Coronary artery (tissue), 2 donors: ENCODE results near the gene PPM1K.
A peak's percentile ranks its signal among the peaks of the same experiment; 100 is the strongest.

Experiments
- DNase-seq: peaks from one replicate; pipeline ENCODE4 v3.0.0-alpha.2; 2017; ENCODE audit warnings: low spot score
- H3K27ac ChIP-seq, 2 donors: fragments of 200-600 bp; sonication (generic); one replicate each; pipeline ENCODE4 v1.5.1; 2016 to 2019
- H3K4me3 ChIP-seq: fragments of 200-600 bp; sonication (generic); 2 replicates; pipeline ENCODE4 v1.5.1; 2016; ENCODE audit warnings: mild to moderate bottlenecking, moderate library complexity
- TF ChIP-seq, protein P1 (sequence below): fragments of 200-600 bp; sonication (generic); IDR thresholded peaks from one replicate; pipeline ENCODE4 v1.5.1; 2019; ENCODE audit warnings: antibody characterized with exemption

Gene PPM1K

DNA sequence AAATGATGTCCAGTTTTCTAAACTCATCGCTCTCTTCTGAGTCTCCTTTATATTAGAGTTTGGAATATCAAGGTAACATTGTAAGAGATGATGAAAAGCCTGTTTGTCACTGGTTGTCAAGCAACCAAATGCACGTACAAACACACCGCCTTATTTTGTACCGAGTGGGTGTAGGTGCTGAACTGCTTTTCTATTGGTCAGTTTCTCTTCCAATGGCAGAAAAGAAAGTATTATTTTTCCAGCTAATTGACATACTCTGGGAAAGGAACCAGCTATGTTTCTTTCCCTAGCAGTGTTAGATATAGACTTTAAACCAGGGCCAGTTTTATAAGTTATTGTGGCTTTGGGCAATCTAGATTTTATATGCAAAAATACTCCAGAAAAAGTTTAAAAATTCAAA, 6.6 kb upstream of the PPM1K start:
- Histone ChIP-seq H3K27ac (peak overlapping the region; percentile 5 to 68), H3K4me3 (no peak overlapping the region)
- DNase-seq, result no peak
- TF ChIP-seq, protein P1, sequence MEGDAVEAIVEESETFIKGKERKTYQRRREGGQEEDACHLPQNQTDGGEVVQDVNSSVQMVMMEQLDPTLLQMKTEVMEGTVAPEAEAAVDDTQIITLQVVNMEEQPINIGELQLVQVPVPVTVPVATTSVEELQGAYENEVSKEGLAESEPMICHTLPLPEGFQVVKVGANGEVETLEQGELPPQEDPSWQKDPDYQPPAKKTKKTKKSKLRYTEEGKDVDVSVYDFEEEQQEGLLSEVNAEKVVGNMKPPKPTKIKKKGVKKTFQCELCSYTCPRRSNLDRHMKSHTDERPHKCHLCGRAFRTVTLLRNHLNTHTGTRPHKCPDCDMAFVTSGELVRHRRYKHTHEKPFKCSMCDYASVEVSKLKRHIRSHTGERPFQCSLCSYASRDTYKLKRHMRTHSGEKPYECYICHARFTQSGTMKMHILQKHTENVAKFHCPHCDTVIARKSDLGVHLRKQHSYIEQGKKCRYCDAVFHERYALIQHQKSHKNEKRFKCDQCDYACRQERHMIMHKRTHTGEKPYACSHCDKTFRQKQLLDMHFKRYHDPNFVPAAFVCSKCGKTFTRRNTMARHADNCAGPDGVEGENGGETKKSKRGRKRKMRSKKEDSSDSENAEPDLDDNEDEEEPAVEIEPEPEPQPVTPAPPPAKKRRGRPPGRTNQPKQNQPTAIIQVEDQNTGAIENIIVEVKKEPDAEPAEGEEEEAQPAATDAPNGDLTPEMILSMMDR, result no peak

DNA sequence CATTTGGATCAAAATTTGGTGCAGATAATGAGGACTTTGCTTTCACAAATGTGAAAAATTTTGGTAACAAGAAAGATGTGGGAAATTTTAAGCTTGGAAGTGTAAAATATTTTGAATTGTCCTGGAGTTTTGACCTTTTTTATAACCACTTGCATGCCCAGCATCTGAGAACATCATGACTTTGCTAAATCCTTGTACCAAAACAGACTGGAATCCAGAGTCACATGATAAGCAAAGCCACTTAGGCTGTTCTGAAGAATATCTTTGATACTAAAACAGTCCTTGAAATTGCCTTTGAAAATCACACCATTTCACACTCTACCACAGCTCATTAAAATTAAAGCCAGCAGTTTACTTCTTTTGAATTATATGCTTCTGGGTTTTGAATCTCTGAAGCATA, 2.5 kb upstream of the PPM1K start:
- Histone ChIP-seq H3K27ac (peak overlapping the region; percentile 80 to 85), H3K4me3 (no peak overlapping the region)
- no peak for DNase-seq
- TF ChIP-seq, protein P1, result no peak

DNA sequence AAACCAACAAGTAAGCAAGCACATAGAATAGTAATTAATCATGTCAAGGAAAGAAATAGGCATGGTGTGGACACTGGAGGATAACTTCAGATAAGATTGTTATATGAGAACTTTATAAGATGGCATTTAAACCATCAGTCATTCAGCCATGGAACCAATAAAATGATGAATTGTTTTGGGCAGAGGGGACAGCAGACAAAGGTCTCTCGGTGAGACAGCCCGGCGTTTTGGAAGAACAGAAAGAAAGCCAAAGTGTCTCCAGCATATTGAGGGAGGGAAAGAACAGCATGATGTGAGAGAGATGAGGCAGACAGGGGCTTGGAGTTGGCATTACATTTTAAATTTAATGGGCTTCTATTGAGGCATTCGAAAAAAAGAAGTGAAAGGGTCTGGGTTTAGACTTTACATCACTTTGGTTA, 883 bp upstream of the PPM1K start:
- TF ChIP-seq, protein P1, result no peak
- peak overlapping the region; percentile 94 for H3K4me3 ChIP-seq
- no peak for DNase-seq
- peak overlapping the region; percentile 99 to 100 for H3K27ac ChIP-seq

DNA sequence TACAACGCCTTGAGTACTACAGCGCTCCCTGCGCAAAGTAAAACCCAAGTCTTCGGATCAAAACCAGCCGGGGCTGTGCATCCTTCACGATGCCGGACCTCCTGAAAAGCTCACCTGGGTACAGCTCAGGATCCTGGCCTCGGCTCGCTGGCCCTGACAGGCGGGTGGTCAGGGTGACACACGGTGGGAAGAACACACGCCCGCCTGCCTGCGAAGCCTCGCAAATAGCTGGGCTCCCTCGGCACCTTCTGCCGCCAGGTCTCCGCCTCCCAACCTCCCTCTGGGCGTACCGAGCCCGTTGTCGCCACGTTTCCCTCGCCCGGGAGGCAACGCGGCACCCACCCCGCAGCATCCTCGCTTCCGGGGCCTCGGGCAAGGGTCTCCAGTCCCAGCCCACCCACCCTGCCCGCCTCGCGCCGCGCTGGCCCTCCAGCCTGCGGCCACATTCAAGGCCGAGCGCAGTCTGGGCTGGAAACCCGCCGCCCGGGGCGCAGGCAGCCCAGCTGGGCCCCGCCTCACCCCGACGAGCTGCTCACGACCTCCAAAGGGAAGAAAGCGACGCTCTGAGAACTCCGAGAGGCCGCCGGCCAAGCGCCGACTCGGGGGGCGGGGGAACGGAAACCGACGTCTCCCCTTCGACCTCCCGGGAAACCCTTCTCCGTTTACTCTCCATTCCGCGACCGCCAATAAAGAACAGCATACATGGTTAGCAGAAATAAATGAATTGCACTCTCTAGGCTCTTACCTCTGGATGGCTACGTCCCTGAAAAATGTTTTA, 511 bp downstream of the PPM1K start:
- Histone ChIP-seq H3K27ac (peak overlapping the region; percentile 99 to 100), H3K4me3 (peak overlapping the region; percentile 94)
- DNase-seq, result peak; percentile 87

DNA sequence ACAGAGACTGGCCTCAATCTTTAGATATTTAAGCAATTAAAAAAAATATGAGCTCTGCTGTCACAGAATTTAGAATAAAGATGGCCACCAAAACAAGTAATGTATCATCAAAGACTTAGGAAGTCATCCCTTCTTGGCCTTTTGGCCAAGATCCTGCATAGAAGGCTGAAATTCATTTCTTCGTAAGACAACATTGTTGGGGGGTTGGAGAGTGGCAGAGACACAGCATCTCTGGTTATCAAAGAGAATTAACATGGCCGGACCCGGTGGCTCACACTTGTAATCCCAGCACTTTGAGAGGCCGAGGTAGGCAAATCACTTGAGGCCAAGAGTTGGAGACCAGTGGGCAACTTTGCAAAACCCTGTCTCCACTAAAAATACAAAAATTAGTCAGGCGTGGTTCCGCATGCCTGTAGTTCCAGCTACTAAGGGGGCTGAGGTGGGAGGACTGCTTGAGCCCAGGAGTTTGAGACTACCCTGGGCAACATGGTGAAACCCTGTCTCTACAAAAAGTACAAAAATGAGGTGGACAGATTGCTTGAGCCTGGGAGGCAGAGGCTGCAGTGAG, 4.0 kb downstream of the PPM1K start:
- no peak for DNase-seq
- TF ChIP-seq, protein P1, result no peak
- no peak overlapping the region for H3K4me3 ChIP-seq
- H3K27ac ChIP-seq, result no peak overlapping the region

More for the DNA sequence above, 511 bp downstream of the PPM1K start:
- TF ChIP-seq, protein P1, result no peak

DNA sequence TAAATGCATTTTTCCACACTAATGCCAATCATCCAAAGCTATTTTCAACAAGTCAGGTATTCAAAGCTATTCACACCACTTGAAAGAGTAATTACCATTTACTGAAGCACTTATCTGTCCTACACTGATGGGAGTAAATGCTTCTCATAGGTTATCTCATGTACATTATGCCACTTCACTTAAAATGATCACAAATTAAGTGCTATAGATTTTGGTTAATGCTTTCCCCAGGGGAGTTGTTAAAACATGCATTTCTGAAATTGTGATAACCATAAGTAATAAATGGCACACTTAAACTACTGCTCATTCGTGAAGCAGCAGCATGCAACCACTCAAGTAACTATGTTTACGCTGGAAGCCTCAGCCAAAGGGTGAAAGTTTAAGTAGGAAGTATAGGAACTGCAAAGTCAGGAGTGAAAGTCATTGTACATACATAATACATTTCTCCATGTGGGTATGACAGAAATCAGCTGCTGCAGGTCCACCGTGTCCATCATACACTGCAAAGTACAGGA, 6.6 kb downstream of the PPM1K start:
- no peak for DNase-seq
- no peak overlapping the region for H3K27ac ChIP-seq
- no peak overlapping the region for H3K4me3 ChIP-seq
- TF ChIP-seq, protein P1, result no peak
